ENCODE measurements around the gene CFAP74. TPM values are rescaled to one million over a fixed set of nuclear protein-coding genes. Genes with fewer than 3 reads are reported as not detected.

Gene CFAP74
- total and polyA plus RNA-seq, 2 of the 13 experiments (the other 11 are each of a cell fraction or from before 2014, with no cell fraction given) = 0.27 to 0.62 TPM

DNA sequence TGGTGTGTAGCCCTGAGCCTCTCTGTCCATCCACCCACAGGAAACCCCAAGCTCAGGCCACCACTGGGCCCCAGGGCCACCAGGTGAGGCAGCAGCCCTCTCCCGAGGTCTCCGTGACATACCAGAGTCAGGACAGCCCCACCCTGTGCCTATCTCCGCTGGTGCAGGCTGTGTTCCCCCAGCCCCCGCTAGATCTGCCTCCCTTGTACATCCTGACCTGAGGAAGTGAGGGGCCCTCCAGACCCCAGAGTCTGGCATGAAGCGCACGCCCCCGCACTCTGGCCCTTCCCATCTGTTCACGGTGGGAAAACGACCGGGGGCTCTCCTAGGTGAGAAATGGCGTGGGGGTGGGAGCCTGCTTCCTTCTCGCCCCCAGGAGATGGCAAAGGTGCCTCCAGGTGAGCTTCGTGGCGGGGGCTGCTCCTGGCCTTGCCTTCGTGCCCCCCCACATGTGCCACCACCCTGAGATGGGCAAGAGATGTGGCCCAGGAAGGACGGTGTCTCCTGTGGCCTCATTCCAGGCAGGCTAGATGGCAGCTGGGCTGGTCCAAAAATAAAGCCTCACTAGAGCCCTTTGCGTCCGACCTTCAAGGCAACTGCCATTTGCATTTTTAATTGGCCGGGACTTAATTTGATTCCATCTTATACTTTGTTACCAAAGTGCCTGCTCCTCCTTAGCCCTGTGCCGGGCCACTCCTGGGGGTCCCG, 18.6 kb upstream of the CFAP74 start (continued):
- TF ChIP-seq ZNF589 (CRISPR knock-in tag; conservative IDR thresholded peaks at IDR 0.05) (no peak), ZNF282 (IDR thresholded peaks at IDR 0.05; ENCODE audit: partially characterized antibody) (no peak)

DNA sequence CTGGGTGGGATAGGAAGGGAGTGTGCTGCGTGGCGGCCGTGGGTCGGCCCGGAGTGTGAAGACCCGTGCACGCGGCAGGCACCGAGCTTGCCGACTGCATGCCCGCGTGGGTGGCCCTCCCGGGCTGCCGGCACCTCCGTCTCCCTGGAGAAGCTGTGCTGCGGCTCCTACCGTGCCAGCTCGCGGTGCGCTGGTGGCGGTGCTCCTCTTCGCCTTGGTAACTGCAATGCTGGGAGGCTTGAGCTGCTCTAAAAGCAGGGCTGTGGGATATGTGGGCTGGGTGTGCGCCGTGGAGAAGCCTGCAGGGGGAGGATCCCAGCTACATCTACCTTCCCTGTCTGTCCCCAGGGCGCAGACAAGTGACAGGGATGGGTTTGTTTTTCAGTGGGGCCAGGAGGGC, 18.0 kb upstream of the CFAP74 start:
- H3K36me3 ChIP-seq (replicated peaks in 1 of 2; ENCODE audit: control insufficient read depth in 1 of 2, insufficient read depth in 2 of 2, low read length in 2 of 2) = no peaks in the 10 kb centered on the region
- ChIA-PET CTCF (ENCODE audit: low intra/inter-chr PET ratio, low total read pairs) (no interaction called here), POLR2A (no interaction called here)
- in situ Hi-C loops (cut with HindIII; ENCODE audit: extremely low pct_ligation_motif_present, low pct_unique_long_range_greater_than_20kb) (no loop called here), intact Hi-C loops (cut with micrococcal nuclease; ENCODE audit: unreplicated experiment) (no loop called here)
- BruUV-seq (replicated peaks) = no TSS peak
- H3K4me2 ChIP-seq (ENCODE audit: low read depth, low read length) = no peak overlapping the region
- FAIRE-seq (no peak), DNase-seq (ENCODE audit: low spot score) (no peak), ATAC-seq (no peak)
- no peak overlapping the region for H3K9ac ChIP-seq (ENCODE audit: insufficient read depth, low read depth, low read length)
- H3K79me2 ChIP-seq (ENCODE audit: insufficient read depth, low read length) = no peaks in the 10 kb centered on the region
- 0 out of 2 replicates have a peak, but pooled peaks cover 4% of the 10 kb centered on the region for H4K20me1 ChIP-seq (ENCODE audit: insufficient read depth, low read length)
- H3K27ac ChIP-seq (ENCODE audit: extremely low read length, insufficient read depth, low read length) = no peak overlapping the region
- H3K4me3 ChIP-seq (replicated peaks in 1 of 3; ENCODE audit: insufficient read depth in 1 of 3, low read depth in 2 of 3, low read length in 3 of 3) = no peak overlapping the region
- no peaks in the 10 kb centered on the region for H3K9me3 ChIP-seq (ENCODE audit: low read length)
- no peak overlapping the region for H2AFZ ChIP-seq (ENCODE audit: low read length)
- peaks cover 31 to 90% of the 10 kb centered on the region in 2 experiments for H3K27me3 ChIP-seq (ENCODE audit: control insufficient read depth in 1 of 2, insufficient read depth in 2 of 2, low read length in 2 of 2)
- WGBS (ENCODE audit: low lambda C conversion rate) = 43% methylated on average over 6 of the region's 25 CpGs
- no peak for TF ChIP-seq EEA1 (CRISPR knock-in tag; IDR thresholded peaks at IDR 0.05; ENCODE audit: borderline replicate concordance)
- no peak for TF ChIP-seq ZNF350 (CRISPR knock-in tag; IDR thresholded peaks at IDR 0.05; ENCODE audit: borderline replicate concordance, low read depth)
- TF ChIP-seq HOXD1 (CRISPR knock-in tag; IDR thresholded peaks at IDR 0.05) = no peak
- TF ChIP-seq ZNF567 (CRISPR knock-in tag; IDR thresholded peaks at IDR 0.05; ENCODE audit: borderline replicate concordance) = no peak
- no peak for TF ChIP-seq EZH2 (conservative IDR thresholded peaks at IDR 0.05; ENCODE audit: low read depth, low read length)
- peaks cover 7% of the 10 kb centered on the region for H3K4me1 ChIP-seq (ENCODE audit: insufficient read depth, low read length)

DNA sequence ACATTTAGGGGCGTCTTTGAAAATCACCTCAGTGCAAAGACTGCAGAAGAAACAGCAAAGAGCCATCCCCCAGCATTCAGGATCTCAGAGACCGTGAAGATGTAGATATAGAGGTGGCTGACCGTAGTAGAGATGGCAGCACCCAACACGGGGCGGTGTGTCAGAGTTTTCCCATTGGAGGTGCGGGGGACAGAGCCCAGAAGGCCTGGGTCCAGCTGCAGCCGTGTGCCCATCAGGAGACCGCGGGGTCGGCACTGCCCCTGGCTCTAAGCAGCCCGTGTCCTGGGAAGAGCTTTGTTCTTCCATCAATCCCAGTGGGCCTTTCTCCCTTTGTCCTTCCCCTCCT, 16.7 kb upstream of the CFAP74 start:
- H3K27ac ChIP-seq (ENCODE audit: extremely low read length, insufficient read depth, low read length) = no peak overlapping the region
- intact Hi-C loops (cut with micrococcal nuclease; ENCODE audit: unreplicated experiment) = no loop called here
- DNase-seq (ENCODE audit: low spot score) (no peak), ATAC-seq (no peak), FAIRE-seq (no peak)
- TF ChIP-seq, protein P1, sequence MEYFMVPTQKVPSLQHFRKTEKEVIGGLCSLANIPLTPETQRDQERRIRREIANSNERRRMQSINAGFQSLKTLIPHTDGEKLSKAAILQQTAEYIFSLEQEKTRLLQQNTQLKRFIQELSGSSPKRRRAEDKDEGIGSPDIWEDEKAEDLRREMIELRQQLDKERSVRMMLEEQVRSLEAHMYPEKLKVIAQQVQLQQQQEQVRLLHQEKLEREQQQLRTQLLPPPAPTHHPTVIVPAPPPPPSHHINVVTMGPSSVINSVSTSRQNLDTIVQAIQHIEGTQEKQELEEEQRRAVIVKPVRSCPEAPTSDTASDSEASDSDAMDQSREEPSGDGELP (IDR thresholded peaks at IDR 0.05; ENCODE audit: borderline replicate concordance, low read depth) = no peak
- TF ChIP-seq ZNF543 (CRISPR knock-in tag; IDR thresholded peaks at IDR 0.05) (no peak), SAFB2 (CRISPR knock-in tag; IDR thresholded peaks at IDR 0.05; ENCODE audit: borderline replicate concordance, low read depth) (no peak)
- H3K27me3 ChIP-seq (ENCODE audit: control insufficient read depth in 1 of 2, insufficient read depth in 2 of 2, low read length in 2 of 2) = peaks cover 29 to 91% of the 10 kb centered on the region in 2 experiments
- ChIA-PET CTCF (ENCODE audit: low intra/inter-chr PET ratio, low total read pairs) (no interaction called here), POLR2A (no interaction called here)
- no peaks in the 10 kb centered on the region for H3K36me3 ChIP-seq (replicated peaks in 1 of 2; ENCODE audit: control insufficient read depth in 1 of 2, insufficient read depth in 2 of 2, low read length in 2 of 2)
- no peak overlapping the region for H3K4me2 ChIP-seq (ENCODE audit: low read depth, low read length)
- H2AFZ ChIP-seq (ENCODE audit: low read length) = no peak overlapping the region
- H3K9ac ChIP-seq (ENCODE audit: insufficient read depth, low read depth, low read length) = no peak overlapping the region
- H3K9me3 ChIP-seq (ENCODE audit: low read length) = no peaks in the 10 kb centered on the region
- H3K79me2 ChIP-seq (ENCODE audit: insufficient read depth, low read length) = no peaks in the 10 kb centered on the region
- H3K4me3 ChIP-seq (replicated peaks in 1 of 3; ENCODE audit: insufficient read depth in 1 of 3, low read depth in 2 of 3, low read length in 3 of 3) = no peak overlapping the region
- BruUV-seq (replicated peaks) = no TSS peak
- in situ Hi-C loops (cut with HindIII; ENCODE audit: extremely low pct_ligation_motif_present, low pct_unique_long_range_greater_than_20kb) = no loop called here
- 0 out of 2 replicates have a peak, but pooled peaks cover 4% of the 10 kb centered on the region for H4K20me1 ChIP-seq (ENCODE audit: insufficient read depth, low read length)
- peaks cover 7% of the 10 kb centered on the region for H3K4me1 ChIP-seq (ENCODE audit: insufficient read depth, low read length)
- 52% methylated on average over 11 of the region's 11 CpGs for WGBS (ENCODE audit: low lambda C conversion rate)

Measured in HepG2 (cell line).